H1 (cell line): ENCODE data around the gene NOXO1. TPM values are rescaled to one million over a fixed set of nuclear protein-coding genes. Genes with fewer than 3 reads are reported as not detected.

ENCODE experiments used
- CTCF ChIA-PET: fragments of 300-600 bp; sonication (Branson Sonifier 250); formaldehyde crosslinking; loops from one replicate; lab custom pipeline; 2021; ENCODE audit not compliant: partially characterized antibody; lab: Charles Lee
- POLR2A ChIA-PET: fragments of 300-600 bp; sonication (Branson Sonifier 250); formaldehyde crosslinking; loops from one replicate; lab custom pipeline; 2021; ENCODE audit warnings: inconsistent platforms; ENCODE audit not compliant: partially characterized antibody; lab: Charles Lee
- DNase-seq, 2 experiments: peaks; one replicate each; pipeline versions ENCODE4 v3.0.0 to v3.0.0-alpha.2; 2010 to 2022; ENCODE audit warnings: low spot score in 2 of 2, low read depth in 1 of 2, mixed read lengths in 1 of 2
- FAIRE-seq: peaks from 2 replicates; lab custom pipeline; 2011; peaks lifted over from hg19 to GRCh38; lab: Jason Lieb, UNC
- H2AFZ ChIP-seq: 2 replicates; pipeline ENCODE4 v1.8.1; 2012; ENCODE audit warnings: low read length, inconsistent platforms
- H2AK5ac ChIP-seq: 2 replicates; pipeline ENCODE4 v1.6.1; 2013; ENCODE audit warnings: low read depth, low read length
- H2BK120ac ChIP-seq: replicated peaks from 2 replicates; pipeline ENCODE3; 2013; ENCODE audit warnings: low read depth, low read length, inconsistent platforms
- H2BK12ac ChIP-seq: 2 replicates; pipeline ENCODE4 v1.6.1; 2013; ENCODE audit warnings: low read depth, low read length
- H2BK15ac ChIP-seq: 2 replicates; pipeline ENCODE4 v1.6.1; 2013; ENCODE audit warnings: low read length
- H2BK20ac ChIP-seq: 2 replicates; pipeline ENCODE4 v1.6.1; 2013; ENCODE audit warnings: low read length
- H2BK5ac ChIP-seq: 2 replicates; pipeline ENCODE4 v1.6.1; 2013; ENCODE audit warnings: low read depth, low read length
- H3K14ac ChIP-seq: 2 replicates; pipeline ENCODE4 v1.6.1; 2013; ENCODE audit warnings: inconsistent platforms; ENCODE audit not compliant: insufficient read length
- H3K18ac ChIP-seq: 2 replicates; pipeline ENCODE4 v1.6.1; 2013; ENCODE audit warnings: low read length; ENCODE audit errors: extremely low read depth
- H3K23ac ChIP-seq: 2 replicates; pipeline ENCODE4 v1.6.1; 2013; ENCODE audit warnings: inconsistent platforms; ENCODE audit not compliant: insufficient read length
- H3K23me2 ChIP-seq: 2 replicates; pipeline ENCODE4 v1.6.1; 2013; ENCODE audit warnings: low read depth, low read length
- H3K27ac ChIP-seq: 2 replicates; pipeline ENCODE4 v1.6.1; 2011; ENCODE audit warnings: low read depth, low read length, inconsistent platforms
- H3K27me3 ChIP-seq, 4 experiments: replicated peaks in 1 of 4; 1 replicate in 1 of 4; 2 replicates in 3 of 4; pipeline versions ENCODE4 v1.6.1 to v1.8.1; 2011 to 2013; ENCODE audit warnings: low read length in 3 of 4, mild to moderate bottlenecking in 3 of 4, inconsistent platforms in 2 of 4, mixed read lengths in 2 of 4, moderate library complexity in 1 of 4; ENCODE audit not compliant: control insufficient read depth in 3 of 4, insufficient read depth in 3 of 4; ENCODE audit errors: extremely low read depth in 1 of 4
- H3K36me3 ChIP-seq, 4 experiments: 2 replicates each; pipeline versions ENCODE4 v1.6.1 to v1.8.1; 2011 to 2013; ENCODE audit warnings: mild to moderate bottlenecking in 4 of 4, low read length in 3 of 4, moderate library complexity in 2 of 4, control low read depth in 1 of 4, inconsistent platforms in 1 of 4; ENCODE audit not compliant: insufficient read depth in 4 of 4, control insufficient read depth in 2 of 4
- H3K4ac ChIP-seq: replicated peaks from 2 replicates; pipeline ENCODE3; 2013; ENCODE audit warnings: low read length, low read depth, mixed read lengths, inconsistent platforms; ENCODE audit not compliant: insufficient read length
- H3K4me1 ChIP-seq, 4 experiments: replicated peaks in 1 of 4; 1 replicate in 1 of 4; 2 replicates in 3 of 4; pipeline versions ENCODE4 v1.6.1 to v1.8.1; 2011 to 2013; ENCODE audit warnings: low read length in 3 of 4, inconsistent platforms in 2 of 4, mixed read lengths in 1 of 4; ENCODE audit not compliant: insufficient read depth in 4 of 4, control insufficient read depth in 3 of 4
- H3K4me2 ChIP-seq, 2 experiments: 2 replicates each; pipeline versions ENCODE4 v1.6.1 to v1.8.1; 2011 to 2013; ENCODE audit warnings: low read depth in 2 of 2, low read length in 2 of 2, control low read depth in 1 of 2, inconsistent platforms in 1 of 2, mild to moderate bottlenecking in 1 of 2; ENCODE audit not compliant: insufficient read depth in 1 of 2
- H3K4me3 ChIP-seq, 4 experiments: fragments of 200-600, 300-600 bp in 1 of 4; sonication (generic), shearing (Covaris generic), sonication (Bioruptor Twin) in 1 of 4; 2 replicates each; pipeline versions ENCODE4 v1.5.1 to v1.8.1; 2011 to 2016; ENCODE audit warnings: low read length in 4 of 4, low read depth in 3 of 4, control low read depth in 2 of 4, inconsistent platforms in 2 of 4, mild to moderate bottlenecking in 2 of 4, mixed read lengths in 1 of 4, moderate library complexity in 1 of 4; ENCODE audit not compliant: insufficient read depth in 2 of 4; ENCODE audit errors: extremely low read depth in 1 of 4
- H3K56ac ChIP-seq: replicated peaks from 2 replicates; pipeline ENCODE3; 2013; ENCODE audit warnings: low read depth, mild to moderate bottlenecking, mixed read lengths, low read length, inconsistent platforms; ENCODE audit not compliant: insufficient read length
- H3K79me1 ChIP-seq: 2 replicates; pipeline ENCODE4 v1.6.1; 2013; ENCODE audit warnings: low read depth, low read length, control low read depth
- H3K79me2 ChIP-seq, 2 experiments: 2 replicates each; pipeline versions ENCODE4 v1.6.1 to v1.8.1; 2012 to 2013; ENCODE audit warnings: low read length in 2 of 2, mild to moderate bottlenecking in 2 of 2, inconsistent platforms in 1 of 2; ENCODE audit not compliant: insufficient read depth in 2 of 2, control insufficient read depth in 1 of 2
- H3K9ac ChIP-seq, 4 experiments: replicated peaks in 1 of 4; 1 replicate in 1 of 4; 2 replicates in 3 of 4; pipeline versions ENCODE4 v1.6.1 to v1.8.1; 2011 to 2013; ENCODE audit warnings: low read depth in 3 of 4, low read length in 3 of 4, control low read depth in 2 of 4, mild to moderate bottlenecking in 2 of 4, moderate library complexity in 2 of 4, inconsistent platforms in 1 of 4; ENCODE audit errors: extremely low read depth in 1 of 4
- H3K9me3 ChIP-seq, 2 experiments: 2 replicates each; pipeline versions ENCODE4 v1.6.1 to v1.8.1; 2012 to 2013; ENCODE audit warnings: mild to moderate bottlenecking in 2 of 2, moderate library complexity in 2 of 2, control low read depth in 1 of 2, inconsistent platforms in 1 of 2, low read depth in 1 of 2, low read length in 1 of 2, mixed read lengths in 1 of 2; ENCODE audit not compliant: insufficient read depth in 2 of 2
- H4K20me1 ChIP-seq, 2 experiments: replicated peaks in 1 of 2; 2 replicates each; pipeline versions ENCODE3 to v1.8.1; 2011 to 2013; ENCODE audit warnings: inconsistent platforms in 2 of 2, low read length in 2 of 2, mild to moderate bottlenecking in 1 of 2; ENCODE audit not compliant: insufficient read depth in 2 of 2, control insufficient read depth in 1 of 2
- H4K5ac ChIP-seq: 2 replicates; pipeline ENCODE4 v1.6.1; 2013; ENCODE audit warnings: low read length, low read depth, mixed read lengths, inconsistent platforms; ENCODE audit not compliant: insufficient read length
- H4K8ac ChIP-seq: 2 replicates; pipeline ENCODE4 v1.8.0; 2013; ENCODE audit warnings: mild to moderate bottlenecking, moderate library complexity, low read length, inconsistent platforms; ENCODE audit not compliant: insufficient read depth; ENCODE audit errors: extremely low read depth
- H4K91ac ChIP-seq: replicated peaks from 2 replicates; pipeline ENCODE3; 2013; ENCODE audit warnings: low read length, mixed read lengths, inconsistent platforms; ENCODE audit not compliant: insufficient read length
- CREB1 ChIP-seq: IDR thresholded peaks from 2 replicates; pipeline ENCODE4 v1.6.1; 2012; ENCODE audit warnings: inconsistent platforms
- MAFK ChIP-seq: IDR thresholded peaks from 2 replicates; pipeline ENCODE4 v1.6.1; 2012; ENCODE audit warnings: low read depth, mild to moderate bottlenecking, improper control_type of control experiment, low read length
- RFX5 ChIP-seq: IDR thresholded peaks from 2 replicates; pipeline ENCODE4 v1.6.1; 2011; ENCODE audit warnings: low read depth, low read length, improper control_type of control experiment, borderline replicate concordance
- SP1 ChIP-seq: IDR thresholded peaks from 2 replicates; pipeline ENCODE4 v1.6.1; 2011; ENCODE audit warnings: low read depth, low read length
- USF2 ChIP-seq: IDR thresholded peaks from 2 replicates; pipeline ENCODE4 v1.6.1; 2011; ENCODE audit warnings: low read length, improper control_type of control experiment
- WGBS, 2 experiments: shearing (Covaris generic) in 1 of 2; methylation state at CpG; one replicate each; pipeline versions ENCODE4 v1.1.6 to v1.1.7; 2013 to 2015; ENCODE audit warnings: low lambda C conversion rate in 2 of 2, mixed read lengths in 2 of 2, inconsistent platforms in 1 of 2, low coverage in 1 of 2, missing lambda C conversion rate in 1 of 2; ENCODE audit not compliant: insufficient replicate concordance in 2 of 2, insufficient coverage in 1 of 2, insufficient read length in 1 of 2; ENCODE audit errors: extremely low coverage in 1 of 2, missing lambda C conversion rate in 1 of 2; 5-methylcytosine and 5-hydroxymethylcytosine counted together
- polyA plus RNA-seq, 7 experiments: library from polyadenylated mRNA; depleted of rRNA in 3 of 7; stranded (reverse) in 5 of 7; unstranded in 2 of 7; fragments of >200 nt in 5 of 7; fragments of 200-250 nt in 2 of 7; gene quantifications; 1 replicate in 5 of 7; 2 replicates in 1 of 7; 4 replicates in 1 of 7; pipeline versions ENCODE4 v1.2.1 to v1.2.3, GENCODE V29; 2011 to 2013; ENCODE audit warnings: missing spikeins in 2 of 7, mixed read lengths in 2 of 7
- total RNA-seq: library from RNA; stranded (reverse); fragmentation: NEBNext Ultra II Directional; extraction: Animal tissue kit (Norgen Biotek cat#: 25700); gene quantifications from 2 replicates; pipeline ENCODE4 v1.2.1, GENCODE V29; 2021
- TF ChIP-seq, protein P1 (sequence below): IDR thresholded peaks from 2 replicates; pipeline ENCODE4 v1.6.1; 2012; ENCODE audit warnings: inconsistent platforms

The NOXO1 gene
- total and polyA plus RNA-seq, 2 of the 8 experiments (the other 6 are each of a cell fraction or from before 2014, with no cell fraction given) = 1.3 to 2.5 TPM

DNA sequence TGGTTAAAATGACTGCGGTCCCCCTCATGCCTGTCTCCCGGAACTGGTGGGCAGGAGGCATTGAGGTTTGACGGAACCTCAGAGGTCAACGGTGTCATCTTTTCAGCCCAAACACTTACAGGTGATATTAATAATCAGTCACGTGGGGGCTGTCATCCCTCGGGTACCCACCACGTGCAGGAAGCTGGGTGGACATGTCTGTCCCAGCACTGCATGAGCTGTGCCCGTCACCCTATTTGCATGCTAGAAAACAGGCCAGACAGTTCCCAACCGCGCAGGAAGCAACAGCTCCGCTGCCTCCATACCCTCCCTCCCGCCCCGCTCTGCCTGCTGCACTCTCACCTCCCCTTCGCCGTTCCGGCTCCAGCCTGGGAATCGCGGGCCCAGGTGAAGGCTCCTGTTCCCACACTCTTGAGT is 9.9 kb upstream of the NOXO1 start:
- Histone ChIP-seq H3K4me3 (peak overlapping the region; percentile 36 to 77 (median 48); a peak in 7 of 8 replicates), H3K9ac (no peak overlapping the region), H3K27me3 (peaks cover 4 to 37% (median 24%) of the 10 kb centered on the region in 4 experiments), H4K91ac (peak overlapping the region; percentile 11), H2BK15ac (no peak overlapping the region), H3K79me2 (no peaks in the 10 kb centered on the region), H3K4me2 (peak overlapping the region; percentile 83 to 91), H3K14ac (no peak overlapping the region), H2AFZ (no peak overlapping the region), H3K79me1 (no peaks in the 10 kb centered on the region), H3K4me1 (peaks cover 0 to 24% (median 18%) of the 10 kb centered on the region in 4 experiments; a peak in 6 of 7 replicates), H3K18ac (no peak overlapping the region), H3K23ac (no peak overlapping the region), H4K8ac (no peak overlapping the region; the same call in 1 of the 2 replicates), H3K9me3 (no peaks in the 10 kb centered on the region), H4K5ac (no peak overlapping the region), H4K20me1 (peaks cover 7 to 10% of the 10 kb centered on the region in 2 experiments), H2BK20ac (no peak overlapping the region), H3K23me2 (peaks cover 22% of the 10 kb centered on the region; the same call in 1 of the 2 replicates), H2BK120ac (no peak overlapping the region), H3K36me3 (peaks cover 2 to 3% (median 2%) of the 10 kb centered on the region in 4 experiments; a peak in 3 of 8 replicates), H2BK5ac (no peak overlapping the region), H3K4ac (no peak overlapping the region), H3K56ac (no peak overlapping the region), H3K27ac (no peak overlapping the region), H2AK5ac (no peak overlapping the region), H2BK12ac (peak overlapping the region; percentile 53; the same call in 1 of the 2 replicates)
- ChIA-PET CTCF (interaction anchor here (1.4 to 6.8 kb wide), 3 partner anchors 9 to 99 kb away, joined by 3 to 55 read pairs (median 5); partner anchors contain the start of gene NOXO1), POLR2A (interaction anchor here (0.6 to 28.2 kb wide), 11 partner anchors 8 to 381 kb away, joined by 3 to 736 read pairs (median 7); partner anchors contain the start of genes GFER, NDUFB10, NOXO1 and NPW)
- peak in 1 of 2 experiments; percentile 61 for DNase-seq
- 31% methylated on average over 13 of the region's 18 CpGs; no CpG with 5 or more reads in 1 of the 2 experiments for WGBS, 2 experiments
- TF ChIP-seq RFX5 (no peak), USF2 (peak; percentile 16; the same call in 1 of the 2 replicates), MAFK (no peak), SP1 (no peak), CREB1 (no peak)
- TF ChIP-seq, protein P1, sequence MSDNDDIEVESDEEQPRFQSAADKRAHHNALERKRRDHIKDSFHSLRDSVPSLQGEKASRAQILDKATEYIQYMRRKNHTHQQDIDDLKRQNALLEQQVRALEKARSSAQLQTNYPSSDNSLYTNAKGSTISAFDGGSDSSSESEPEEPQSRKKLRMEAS = peak; percentile 60; the same call in 1 of the 2 replicates
- FAIRE-seq = no peak
